ENCODE data around the gene MYLK.

Gene MYLK

GRCh38 chr3:123776071-123776782, 107.9 kb downstream of the MYLK start:
- no peak overlapping the region for H3K4me3 ChIP-seq (ENCODE audit: low read depth, low read length)

DNA sequence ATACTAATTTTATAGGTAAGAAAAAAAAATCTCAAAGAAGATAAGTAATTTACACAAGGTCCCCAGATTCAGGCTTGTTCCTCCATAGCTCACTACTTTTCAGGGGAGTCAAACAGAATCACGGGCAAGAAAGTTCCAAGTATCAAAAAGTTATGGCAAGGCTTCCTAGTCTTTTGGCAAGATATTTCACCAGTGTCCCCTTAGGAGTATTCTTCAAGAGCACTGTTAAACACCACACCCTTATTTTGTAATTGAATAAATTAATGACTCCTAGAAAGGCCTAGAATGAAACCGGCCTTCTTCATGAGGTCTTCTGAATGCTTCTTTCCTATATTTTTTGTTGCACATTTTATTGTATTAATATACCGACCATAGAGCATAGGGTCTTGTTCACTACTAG, 109.7 kb downstream of the MYLK start:
- no peak overlapping the region for H3K4me3 ChIP-seq (ENCODE audit: low read depth, low read length)

DNA sequence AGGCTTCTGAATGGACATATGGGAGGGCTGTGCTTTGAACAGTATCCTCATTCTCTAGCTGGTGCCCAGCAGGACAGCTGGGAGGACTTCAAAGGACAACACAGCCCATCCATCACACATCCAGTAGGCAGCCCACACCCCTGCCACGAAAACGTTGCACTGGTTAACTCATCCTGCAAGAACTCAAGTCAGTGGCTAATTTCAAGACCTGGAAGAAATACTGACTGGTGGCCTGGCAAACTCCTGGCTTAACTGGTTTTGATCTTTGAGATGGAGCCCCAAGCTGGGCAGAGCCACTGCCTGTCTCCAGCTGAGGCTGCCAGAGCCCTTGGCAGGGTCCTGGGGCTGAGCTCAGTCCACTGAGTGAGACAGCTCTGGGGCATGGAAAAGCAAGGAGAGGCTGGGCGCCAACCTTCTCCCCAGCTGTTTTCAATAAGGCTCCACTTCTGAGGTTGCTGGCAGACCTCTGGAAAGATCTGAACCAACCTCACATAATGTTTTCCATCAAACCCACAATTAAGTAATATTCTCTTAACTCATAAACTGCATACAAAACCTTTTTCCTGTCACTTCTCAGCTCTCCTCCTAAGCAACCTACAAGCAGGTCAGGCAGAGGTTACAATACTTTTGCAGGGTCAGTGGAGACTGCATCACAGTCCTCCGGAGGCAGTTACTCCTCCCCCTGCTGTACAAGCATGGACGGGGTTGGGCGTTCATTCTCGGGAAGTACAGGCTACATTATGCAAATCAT, 110.3 kb downstream of the MYLK start:
- no peak overlapping the region for H3K4me3 ChIP-seq (ENCODE audit: low read depth, low read length)

GRCh38 chr3:123769356-123769743, 114.8 kb downstream of the MYLK start:
- H3K4me3 ChIP-seq (ENCODE audit: low read depth, low read length): no peak overlapping the region

DNA sequence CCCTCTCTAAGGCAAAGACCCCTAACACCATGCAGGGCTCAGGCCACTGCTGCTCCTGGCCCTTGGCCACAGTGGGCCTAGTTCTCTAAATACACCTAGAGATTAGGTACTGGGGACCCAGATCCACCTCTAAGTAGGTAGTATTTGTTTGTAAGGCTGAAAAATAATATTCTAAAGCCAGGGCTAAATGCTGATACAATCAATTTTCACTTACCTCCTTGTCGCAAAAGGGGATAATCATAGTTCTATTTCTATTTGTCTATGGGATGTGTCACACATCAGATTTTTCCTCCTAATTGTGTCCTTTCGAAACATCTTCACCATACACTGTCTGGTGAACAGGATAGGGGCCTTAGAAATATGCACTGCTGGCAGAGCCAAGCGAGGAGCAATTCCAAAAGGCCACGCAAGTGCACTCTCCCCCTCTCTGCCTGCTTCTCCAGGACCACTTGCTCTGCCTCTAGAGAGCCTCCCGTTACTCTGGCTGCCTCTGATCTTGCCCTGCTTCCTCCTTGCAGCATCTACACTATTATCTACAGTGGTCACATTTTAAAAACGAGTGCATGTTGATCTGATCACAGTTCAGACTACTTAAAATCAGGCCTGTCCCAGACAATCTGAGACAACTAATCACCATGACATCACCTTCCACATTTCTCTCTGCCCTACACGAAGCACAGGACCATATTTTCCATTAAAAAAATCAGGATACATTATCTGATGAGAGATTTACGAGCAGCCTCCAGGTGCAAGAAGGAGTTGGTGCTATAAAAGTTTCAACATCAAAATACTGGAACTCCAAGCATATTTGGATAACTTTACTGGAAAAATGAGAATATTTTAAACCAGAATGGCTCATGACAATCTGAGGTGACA, 115.4 kb downstream of the MYLK start:
- H3K4me3 ChIP-seq (ENCODE audit: low read depth, low read length): no peak overlapping the region

DNA sequence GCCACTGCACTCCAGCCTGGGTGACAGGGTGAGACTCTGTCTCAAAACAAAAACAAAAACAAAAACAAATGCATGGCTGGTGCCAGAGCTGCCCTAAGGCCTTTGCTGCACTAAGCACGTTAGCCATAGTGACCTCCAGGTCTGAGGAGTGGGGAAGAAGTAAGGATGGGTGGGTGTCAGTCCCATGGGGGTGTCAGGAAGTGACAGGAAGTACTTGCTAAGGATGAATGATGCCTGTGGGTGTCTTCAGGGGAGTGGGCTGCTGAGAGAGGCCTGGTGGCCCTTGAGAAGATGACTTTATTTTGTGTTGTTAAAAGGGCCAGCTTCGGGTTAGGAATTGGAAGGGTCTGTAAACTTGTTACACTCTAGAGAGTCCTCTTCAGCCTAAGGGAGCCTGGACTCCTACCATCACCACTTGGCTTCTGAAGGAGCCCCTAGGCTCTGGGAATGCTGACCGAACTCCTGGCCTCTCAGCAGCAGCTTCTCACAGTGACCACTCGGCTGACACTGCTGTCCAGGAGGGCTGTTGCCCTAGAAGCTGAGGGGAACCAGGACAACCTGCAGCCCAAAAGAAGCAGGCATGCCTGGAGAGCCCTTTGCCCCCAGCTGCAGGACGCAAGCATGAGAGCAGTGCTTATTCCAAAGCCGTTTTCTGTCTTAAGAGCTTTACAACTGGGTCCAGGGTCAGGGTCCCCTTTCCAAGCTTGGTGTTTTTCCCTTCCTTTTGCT, 116.4 kb downstream of the MYLK start:
- no peak overlapping the region for H3K4me3 ChIP-seq (ENCODE audit: low read depth, low read length)

GRCh38 chr3:123767009-123767372, 117.1 kb downstream of the MYLK start:
- H3K4me3 ChIP-seq (ENCODE audit: low read depth, low read length): no peak overlapping the region

- no peak overlapping the region for H3K4me3 ChIP-seq (ENCODE audit: low read depth, low read length)
These were observed 117.7 kb downstream of the MYLK start for GRCh38 chr3:123766193-123767008.

- H3K4me3 ChIP-seq (ENCODE audit: low read depth, low read length): no peak overlapping the region
These were observed 118.5 kb downstream of the MYLK start for GRCh38 chr3:123765475-123766128.

- no peak overlapping the region for H3K4me3 ChIP-seq (ENCODE audit: low read depth, low read length)
These were observed 119.5 kb downstream of the MYLK start for GRCh38 chr3:123764647-123765046.

GRCh38 chr3:123762805-123763204, 121.3 kb downstream of the MYLK start:
- H3K4me3 ChIP-seq (ENCODE audit: low read depth, low read length): no peak overlapping the region

DNA sequence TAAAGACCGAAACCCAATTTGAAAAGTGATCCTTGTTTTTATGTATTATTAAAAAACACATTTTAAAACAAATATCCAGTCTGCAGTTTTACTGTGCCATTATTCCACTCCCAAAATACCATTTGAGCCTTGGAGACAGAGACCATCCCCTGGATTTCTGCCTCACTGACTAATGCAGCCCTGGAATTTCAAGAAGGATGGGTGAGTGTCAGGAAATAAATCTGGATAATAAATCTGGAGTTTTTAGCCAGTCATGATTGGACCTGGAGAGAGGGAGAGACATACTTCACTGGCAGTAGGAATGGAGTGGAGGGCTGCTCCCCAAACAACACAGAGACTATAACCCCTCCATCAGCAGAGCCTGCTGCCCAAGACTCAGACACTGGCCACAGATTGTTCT, 123.3 kb downstream of the MYLK start:
- H3K4me3 ChIP-seq (ENCODE audit: low read depth, low read length): no peak overlapping the region

GRCh38 chr3:123759871-123760270, 124.3 kb downstream of the MYLK start:
- no peak overlapping the region for H3K4me3 ChIP-seq (ENCODE audit: low read depth, low read length)

DNA sequence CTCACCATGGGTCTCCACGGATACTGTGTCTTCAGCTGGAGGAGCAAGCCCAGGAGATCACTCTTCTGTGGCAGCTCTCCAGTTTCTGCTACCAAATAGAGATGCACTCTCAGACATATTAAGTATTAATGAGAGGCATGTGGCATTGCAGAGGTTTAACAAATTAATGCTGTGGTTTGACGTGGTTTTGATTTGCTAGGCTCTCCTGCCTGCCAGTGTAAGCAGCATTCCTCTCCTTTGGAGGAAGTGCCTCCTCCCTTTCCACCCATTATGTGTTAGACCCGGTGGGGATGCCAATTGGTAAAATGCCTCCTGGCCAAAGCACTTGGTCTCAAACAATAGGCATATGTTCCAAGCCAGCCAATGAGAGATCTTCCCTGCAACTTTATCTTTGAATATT, 124.8 kb downstream of the MYLK start:
- H3K4me3 ChIP-seq (ENCODE audit: low read depth, low read length): no peak overlapping the region

DNA sequence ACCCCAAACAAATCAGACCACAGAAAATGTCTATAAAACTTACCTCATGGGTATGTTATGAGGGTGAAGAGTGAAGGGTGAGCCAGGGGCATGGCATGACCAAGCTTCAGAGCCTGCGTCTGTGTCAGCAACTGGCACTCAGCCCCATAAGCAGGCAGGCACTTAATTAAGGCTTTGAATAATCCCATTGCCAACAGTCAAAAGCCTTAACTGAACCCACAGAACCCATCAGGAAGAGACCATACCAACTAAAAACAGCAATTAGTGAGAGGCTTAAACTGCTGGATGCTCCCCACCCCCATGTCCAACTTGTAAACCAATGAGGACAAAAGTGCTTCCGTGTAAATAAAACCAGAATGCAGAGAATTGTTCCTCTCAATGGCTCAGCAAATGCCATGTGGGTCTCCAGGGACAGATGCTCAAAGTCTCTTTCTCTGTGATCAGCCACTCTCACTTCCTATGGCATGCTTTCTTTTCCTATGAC, 126.0 kb downstream of the MYLK start:
- no peak overlapping the region for H3K4me3 ChIP-seq (ENCODE audit: low read depth, low read length)

DNA sequence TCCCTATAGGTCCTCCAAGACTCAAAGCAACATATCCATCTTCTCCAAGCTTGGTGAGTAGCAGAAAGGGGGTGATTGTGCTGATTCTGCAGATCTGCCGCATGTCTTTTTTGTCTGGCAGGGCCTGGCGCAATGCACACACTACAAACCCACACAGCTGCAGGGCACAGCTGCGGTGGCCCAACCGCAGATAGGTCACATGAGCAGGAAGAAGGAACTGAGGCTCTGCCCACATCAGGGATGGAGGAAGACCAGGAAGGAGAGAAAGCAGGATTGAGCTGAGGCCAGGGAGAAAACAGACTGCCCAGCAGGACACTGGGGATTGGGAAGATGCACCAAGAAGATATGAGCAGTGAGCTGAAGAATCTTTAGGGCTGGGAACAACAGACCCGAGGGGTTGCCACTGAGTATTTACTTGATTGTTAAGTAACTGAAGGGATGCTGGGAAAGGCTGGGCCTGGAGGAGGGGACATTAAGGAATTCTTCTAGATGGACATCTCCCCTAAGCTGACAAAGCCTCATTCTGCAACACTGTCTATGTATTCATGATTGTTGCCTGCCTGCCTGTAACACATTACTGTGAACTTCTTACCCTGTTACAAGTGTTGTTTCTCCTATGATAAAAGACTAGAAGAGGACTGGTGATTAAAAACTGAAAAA, 126.7 kb downstream of the MYLK start:
- H3K4me3 ChIP-seq (ENCODE audit: low read depth, low read length): no peak overlapping the region

DNA sequence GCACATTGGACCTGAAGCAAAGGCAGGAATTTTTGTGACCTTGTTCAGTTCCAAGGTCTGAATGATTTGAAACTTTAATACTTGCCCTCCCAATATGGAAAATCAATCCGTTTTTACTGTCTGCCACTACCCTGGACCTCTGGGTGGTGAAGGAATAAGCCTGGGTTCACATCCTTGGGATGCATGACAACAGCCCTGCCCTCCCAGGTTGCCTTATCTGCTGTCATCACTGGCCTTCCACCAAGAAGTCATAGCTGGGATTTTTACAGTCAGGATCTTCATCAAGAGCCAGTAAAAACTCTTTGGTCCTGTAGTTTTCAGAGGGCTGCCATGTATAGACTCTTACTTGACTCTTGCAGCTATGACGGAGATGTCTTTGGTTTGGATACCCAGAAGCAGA, 128.6 kb downstream of the MYLK start:
- no peak overlapping the region for H3K4me3 ChIP-seq (ENCODE audit: low read depth, low read length)

- H3K4me3 ChIP-seq (ENCODE audit: low read depth, low read length): no peak overlapping the region
These were observed 129.0 kb downstream of the MYLK start for GRCh38 chr3:123755085-123755484.

DNA sequence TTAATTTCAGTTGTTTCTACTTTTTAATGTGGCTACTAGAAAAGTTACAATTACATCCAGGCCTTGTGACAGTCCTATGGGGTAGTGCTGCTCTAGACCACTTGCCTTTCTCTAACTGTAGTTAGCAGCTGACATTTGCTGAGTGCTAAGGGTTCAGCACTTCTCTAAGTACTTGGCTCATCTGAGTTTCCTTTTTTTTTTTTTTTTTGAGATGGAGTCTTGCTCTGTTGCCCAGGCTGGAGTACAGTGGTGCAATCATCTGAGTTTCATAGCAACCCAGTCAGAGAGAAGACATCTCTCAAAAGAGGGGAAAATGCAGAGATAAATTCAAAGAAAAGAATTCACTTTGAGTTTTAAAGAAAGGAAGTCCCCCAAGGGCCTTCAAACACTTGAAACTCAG, 130.8 kb downstream of the MYLK start:
- no peak overlapping the region for H3K4me3 ChIP-seq (ENCODE audit: low read depth, low read length)

Measured in iPS-11a (cell line).